ENCODE results near the gene SCGB1A1.
"Not testable (repeated sequence)": the region's sequence is repeated elsewhere in the genome, so short reads cannot be mapped to it uniquely, and the experiment has no call there.

Gene SCGB1A1

GRCh38 chr11:62444835-62445234, 26.0 kb downstream of the SCGB1A1 start:
- peaks cover 39% of the 10 kb centered on the region for H3K4me1 ChIP-seq (ENCODE audit: control insufficient read depth, insufficient read depth, low read length)
- H3K36me3 ChIP-seq (ENCODE audit: control insufficient read depth, insufficient read depth, low read length), result no peaks in the 10 kb centered on the region
- H3K27me3 ChIP-seq (ENCODE audit: control insufficient read depth, insufficient read depth, low read length), result no peaks in the 10 kb centered on the region
- no peaks in the 10 kb centered on the region for H3K9me3 ChIP-seq (ENCODE audit: control insufficient read depth, low read length)
- peak overlapping the region; percentile 62 for H3K9ac ChIP-seq (ENCODE audit: low read length)
- peak overlapping the region; percentile 40 for H3K4me3 ChIP-seq (ENCODE audit: low read length)

GRCh38 chr11:62445314-62445740, 26.5 kb downstream of the SCGB1A1 start:
- no peak overlapping the region for H3K9ac ChIP-seq (ENCODE audit: low read length)
- no peak overlapping the region for H3K4me3 ChIP-seq (ENCODE audit: low read length)
- H3K4me1 ChIP-seq (ENCODE audit: control insufficient read depth, insufficient read depth, low read length), result peaks cover 35% of the 10 kb centered on the region
- no peaks in the 10 kb centered on the region for H3K27me3 ChIP-seq (ENCODE audit: control insufficient read depth, insufficient read depth, low read length)
- no peaks in the 10 kb centered on the region for H3K36me3 ChIP-seq (ENCODE audit: control insufficient read depth, insufficient read depth, low read length)
- no peaks in the 10 kb centered on the region for H3K9me3 ChIP-seq (ENCODE audit: control insufficient read depth, low read length)

GRCh38 chr11:62446091-62446490, 27.3 kb downstream of the SCGB1A1 start:
- no peaks in the 10 kb centered on the region for H3K27me3 ChIP-seq (ENCODE audit: control insufficient read depth, insufficient read depth, low read length)
- no peaks in the 10 kb centered on the region for H3K9me3 ChIP-seq (ENCODE audit: control insufficient read depth, low read length)
- H3K9ac ChIP-seq (ENCODE audit: low read length), result no peak overlapping the region
- peaks cover 30% of the 10 kb centered on the region for H3K4me1 ChIP-seq (ENCODE audit: control insufficient read depth, insufficient read depth, low read length)
- no peak overlapping the region for H3K4me3 ChIP-seq (ENCODE audit: low read length)
- no peaks in the 10 kb centered on the region for H3K36me3 ChIP-seq (ENCODE audit: control insufficient read depth, insufficient read depth, low read length)

GRCh38 chr11:62449451-62449851, 30.6 kb downstream of the SCGB1A1 start:
- H3K9ac ChIP-seq (ENCODE audit: low read length), result no peak overlapping the region
- H3K27me3 ChIP-seq (ENCODE audit: control insufficient read depth, insufficient read depth, low read length), result no peaks in the 10 kb centered on the region
- no peak overlapping the region for H3K4me3 ChIP-seq (ENCODE audit: low read length)
- no peaks in the 10 kb centered on the region for H3K9me3 ChIP-seq (ENCODE audit: control insufficient read depth, low read length)
- peaks cover 23% of the 10 kb centered on the region for H3K4me1 ChIP-seq (ENCODE audit: control insufficient read depth, insufficient read depth, low read length)
- no peaks in the 10 kb centered on the region for H3K36me3 ChIP-seq (ENCODE audit: control insufficient read depth, insufficient read depth, low read length)

DNA sequence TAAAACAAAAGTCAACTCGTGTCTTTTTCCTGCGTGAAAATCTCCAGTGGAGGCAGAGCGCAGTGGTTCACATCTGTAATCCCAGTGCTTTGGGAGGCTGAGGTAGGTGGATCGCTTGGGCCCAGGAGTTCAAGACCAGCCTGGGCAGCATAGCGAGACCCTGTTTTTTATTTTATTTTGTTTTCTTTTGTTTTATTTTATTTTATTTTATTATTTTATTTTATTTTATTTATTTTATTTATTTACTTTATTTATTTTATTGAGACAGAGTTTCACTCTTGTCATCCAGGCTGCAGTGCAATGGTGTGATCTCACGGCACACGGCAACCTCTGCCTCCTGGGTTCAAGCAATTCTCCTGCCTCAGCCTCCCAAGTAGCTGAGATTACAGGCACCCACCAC, 31.1 kb downstream of the SCGB1A1 start:
- not testable (repeated sequence) for H3K9me3 ChIP-seq (ENCODE audit: control insufficient read depth, low read length); H3K36me3 ChIP-seq (ENCODE audit: control insufficient read depth, insufficient read depth, low read length); H3K27me3 ChIP-seq (ENCODE audit: control insufficient read depth, insufficient read depth, low read length); H3K4me3 ChIP-seq (ENCODE audit: low read length); H3K9ac ChIP-seq (ENCODE audit: low read length)
- peaks cover 18% of the 10 kb centered on the region for H3K4me1 ChIP-seq (ENCODE audit: control insufficient read depth, insufficient read depth, low read length)

- Histone ChIP-seq H3K4me3 (ENCODE audit: low read length) (no peak overlapping the region), H3K9me3 (ENCODE audit: control insufficient read depth, low read length) (no peaks in the 10 kb centered on the region), H3K4me1 (ENCODE audit: control insufficient read depth, insufficient read depth, low read length) (peaks cover 10% of the 10 kb centered on the region), H3K27me3 (ENCODE audit: control insufficient read depth, insufficient read depth, low read length) (no peaks in the 10 kb centered on the region), H3K9ac (ENCODE audit: low read length) (no peak overlapping the region), H3K36me3 (ENCODE audit: control insufficient read depth, insufficient read depth, low read length) (no peaks in the 10 kb centered on the region)
Observed at GRCh38 chr11:62450543-62451240, 31.9 kb downstream of the SCGB1A1 start.

- no peak overlapping the region for H3K9ac ChIP-seq (ENCODE audit: low read length)
- H3K9me3 ChIP-seq (ENCODE audit: control insufficient read depth, low read length), result no peaks in the 10 kb centered on the region
- peaks cover 5% of the 10 kb centered on the region for H3K4me1 ChIP-seq (ENCODE audit: control insufficient read depth, insufficient read depth, low read length)
- H3K4me3 ChIP-seq (ENCODE audit: low read length), result no peak overlapping the region
- no peaks in the 10 kb centered on the region for H3K36me3 ChIP-seq (ENCODE audit: control insufficient read depth, insufficient read depth, low read length)
- no peaks in the 10 kb centered on the region for H3K27me3 ChIP-seq (ENCODE audit: control insufficient read depth, insufficient read depth, low read length)
Observed at GRCh38 chr11:62451241-62451621, 32.4 kb downstream of the SCGB1A1 start.

GRCh38 chr11:62452261-62452660, 33.4 kb downstream of the SCGB1A1 start:
- Histone ChIP-seq H3K9ac (ENCODE audit: low read length) (no peak overlapping the region), H3K9me3 (ENCODE audit: control insufficient read depth, low read length) (no peaks in the 10 kb centered on the region), H3K27me3 (ENCODE audit: control insufficient read depth, insufficient read depth, low read length) (no peaks in the 10 kb centered on the region), H3K36me3 (ENCODE audit: control insufficient read depth, insufficient read depth, low read length) (no peaks in the 10 kb centered on the region), H3K4me1 (ENCODE audit: control insufficient read depth, insufficient read depth, low read length) (no peaks in the 10 kb centered on the region), H3K4me3 (ENCODE audit: low read length) (no peak overlapping the region)

- H3K36me3 ChIP-seq (ENCODE audit: control insufficient read depth, insufficient read depth, low read length), result no peaks in the 10 kb centered on the region
- H3K27me3 ChIP-seq (ENCODE audit: control insufficient read depth, insufficient read depth, low read length), result no peaks in the 10 kb centered on the region
- H3K4me3 ChIP-seq (ENCODE audit: low read length), result no peak overlapping the region
- H3K9ac ChIP-seq (ENCODE audit: low read length), result no peak overlapping the region
- no peaks in the 10 kb centered on the region for H3K9me3 ChIP-seq (ENCODE audit: control insufficient read depth, low read length)
- H3K4me1 ChIP-seq (ENCODE audit: control insufficient read depth, insufficient read depth, low read length), result no peaks in the 10 kb centered on the region
Observed at GRCh38 chr11:62452839-62453468, 34.1 kb downstream of the SCGB1A1 start.

- no peaks in the 10 kb centered on the region for H3K27me3 ChIP-seq (ENCODE audit: control insufficient read depth, insufficient read depth, low read length)
- H3K36me3 ChIP-seq (ENCODE audit: control insufficient read depth, insufficient read depth, low read length), result no peaks in the 10 kb centered on the region
- no peak overlapping the region for H3K9ac ChIP-seq (ENCODE audit: low read length)
- H3K4me3 ChIP-seq (ENCODE audit: low read length), result no peak overlapping the region
- no peaks in the 10 kb centered on the region for H3K9me3 ChIP-seq (ENCODE audit: control insufficient read depth, low read length)
- H3K4me1 ChIP-seq (ENCODE audit: control insufficient read depth, insufficient read depth, low read length), result no peaks in the 10 kb centered on the region
Observed at GRCh38 chr11:62456630-62457029, 37.8 kb downstream of the SCGB1A1 start.

GRCh38 chr11:62457478-62457877, 38.6 kb downstream of the SCGB1A1 start:
- Histone ChIP-seq H3K27me3 (ENCODE audit: control insufficient read depth, insufficient read depth, low read length) (no peaks in the 10 kb centered on the region), H3K4me1 (ENCODE audit: control insufficient read depth, insufficient read depth, low read length) (no peaks in the 10 kb centered on the region), H3K9ac (ENCODE audit: low read length) (no peak overlapping the region), H3K4me3 (ENCODE audit: low read length) (no peak overlapping the region), H3K9me3 (ENCODE audit: control insufficient read depth, low read length) (no peaks in the 10 kb centered on the region), H3K36me3 (ENCODE audit: control insufficient read depth, insufficient read depth, low read length) (no peaks in the 10 kb centered on the region)

GRCh38 chr11:62458212-62459002, 39.6 kb downstream of the SCGB1A1 start:
- Histone ChIP-seq H3K4me1 (ENCODE audit: control insufficient read depth, insufficient read depth, low read length) (no peaks in the 10 kb centered on the region), H3K9me3 (ENCODE audit: control insufficient read depth, low read length) (no peaks in the 10 kb centered on the region), H3K9ac (ENCODE audit: low read length) (no peak overlapping the region)

More at GRCh38 chr11:62458212-62459002, 39.6 kb downstream of the SCGB1A1 start:
- Histone ChIP-seq H3K36me3 (ENCODE audit: control insufficient read depth, insufficient read depth, low read length) (no peaks in the 10 kb centered on the region), H3K27me3 (ENCODE audit: control insufficient read depth, insufficient read depth, low read length) (no peaks in the 10 kb centered on the region), H3K4me3 (ENCODE audit: low read length) (no peak overlapping the region)
